Adrenal gland (tissue), 12 donors: ENCODE results near the gene ZBTB49. TPM values are rescaled to one million over a fixed set of nuclear protein-coding genes. Genes with fewer than 3 reads are reported as not detected.
A peak's percentile ranks its signal among the peaks of the same experiment; 100 is the strongest.

ENCODE experiments used
- DNase-seq, 7 donors: peaks; one replicate each; pipeline ENCODE4 v3.0.0-alpha.2; 2019 to 2020
- H3K27ac ChIP-seq, 5 donors: fragments of 200-600 bp; sonication (generic) in 4 of 5; 1 replicate in 3 of 5; 2 replicates in 2 of 5; pipeline versions ENCODE4 v1.5.1 to v1.8.0; 2016 to 2020; ENCODE audit warnings: mild to moderate bottlenecking in 1 of 5
- H3K27me3 ChIP-seq: fragments of 200-600 bp; 2 replicates; pipeline ENCODE4 v1.8.0; 2021
- H3K36me3 ChIP-seq, 2 donors: fragments of 200-600 bp; replicated peaks in 1 of 2; 1 replicate in 1 of 2; 2 replicates in 1 of 2; pipeline versions ENCODE4 v1.5.1 to v1.8.0; 2018 to 2022
- H3K4me1 ChIP-seq, 2 donors: fragments of 200-600 bp; replicated peaks in 1 of 2; 1 replicate in 1 of 2; 2 replicates in 1 of 2; pipeline versions ENCODE4 v1.5.1 to v1.8.0; 2018 to 2021
- H3K4me3 ChIP-seq, 4 donors: fragments of 200-600 bp; sonication (generic) in 3 of 4; one replicate each; pipeline ENCODE4 v1.5.1; 2016 to 2018
- H3K9me3 ChIP-seq, 3 donors: fragments of 200-600 bp; sonication (generic) in 1 of 3; replicated peaks in 1 of 3; 1 replicate in 2 of 3; 2 replicates in 1 of 3; pipeline versions ENCODE4 v1.5.1 to v1.8.0; 2016 to 2021
- POLR2A ChIP-seq, 2 donors: fragments of 450-650 bp; IDR thresholded peaks; one replicate each; pipeline ENCODE4 v1.6.1; 2017; ENCODE audit warnings: antibody characterized with exemption in 2 of 2, mild to moderate bottlenecking in 2 of 2, moderate library complexity in 1 of 2
- WGBS, 4 donors: extraction: QIAGEN DNeasy Blood & Tissue Kit in 2 of 4; methylation state at CpG; one replicate each; pipeline versions ENCODE4 v1.1.5 to v1.1.7; 2013 to 2017; 5-methylcytosine and 5-hydroxymethylcytosine counted together
- intact Hi-C, 2 donors: fragments of 100-400 bp; cut with DNase I; formaldehyde crosslinking; loops; one replicate each; pipeline versions ENCODE4 v1.14.1 to v1.15.0; 2022 to 2023
- polyA plus RNA-seq, 3 donors: library from polyadenylated mRNA; stranded (reverse); fragments of 200-250 nt in 2 of 3; fragments of 350-450 nt in 1 of 3; fragmentation: Illumina TruSeq in 1 of 3; extraction: RNeasy Lipid Tissue Mini Kit (QIAGEN cat#74804) in 1 of 3; gene quantifications; one replicate each; pipeline ENCODE4 v1.2.3, GENCODE V29; 2013 to 2014
- total RNA-seq, 9 donors: library from RNA; depleted of rRNA in 4 of 9; stranded (reverse); fragments of >200 nt in 4 of 9; fragments of 120-200 nt in 1 of 9; fragmentation: NEBNext Ultra II Directional in 1 of 9; extraction: Animal tissue kit (Norgen Biotek cat#: 25700) in 1 of 9; gene quantifications; one replicate each; pipeline versions ENCODE4 v1.1.0 to v1.2.4, GENCODE V29; 2013 to 2023
- TF ChIP-seq, protein P1 (sequence below), 6 experiments: fragments of 450-650 bp in 4 of 6; fragments of 200-600 bp in 2 of 6; sonication (generic) in 1 of 6; IDR thresholded peaks; 1 replicate in 5 of 6; 2 replicates in 1 of 6; pipeline versions ENCODE4 v1.5.1 to v1.8.0; 2016 to 2021; ENCODE audit warnings: antibody characterized with exemption in 6 of 6, mild to moderate bottlenecking in 2 of 6, moderate library complexity in 1 of 6
- donor health status: healthy with polysubstance abuse.
- donor health status: Bipolar disorder and iron deficiency.
- donor health status: DM: yes; HTN: yes; CAD: no.
- donor health status: DM: no; HTN: no; CAD: no.
- donor health status: DM: no; HTN: no; CAD: no.
- donor health status: DM: yes; HTN: yes; CAD: no.

ZBTB49 gene
- total and polyA plus RNA-seq, 12 donors, result 3.3 to 7.2 (median 4.7) TPM

DNA sequence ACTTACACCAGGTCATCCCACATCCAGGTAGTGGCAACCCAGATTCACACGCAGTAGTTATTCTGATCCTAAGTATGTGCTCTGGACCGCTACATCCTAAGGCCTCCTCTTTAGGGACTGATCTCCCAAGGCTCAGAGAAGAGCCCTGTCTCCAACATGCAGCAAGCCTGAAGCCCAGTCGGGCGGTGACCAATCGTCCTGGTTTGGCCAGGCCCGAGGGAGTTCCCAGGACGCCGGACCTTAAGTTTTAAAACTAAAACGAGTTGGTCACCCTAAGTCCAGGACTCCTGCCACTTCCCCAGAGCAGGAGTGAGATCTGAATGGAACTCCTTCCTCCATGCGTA lies 482 bp upstream of the ZBTB49 start:
- Histone ChIP-seq H3K27ac (peak overlapping the region in 4 of 5 donors; percentile 74 to 91 (median 80)), H3K27me3 (no peaks in the 10 kb centered on the region), H3K4me1 (peaks cover 15 to 28% of the 10 kb centered on the region in 2 donors), H3K4me3 (peak overlapping the region in 3 of 4 donors; percentile 58 to 87 (median 67)), H3K36me3 (peaks cover 0 to 7% of the 10 kb centered on the region in 2 donors), H3K9me3 (no peaks in the 10 kb centered on the region)
- TF ChIP-seq POLR2A (IDR thresholded peaks at IDR 0.05), result no peak
- TF ChIP-seq, protein P1, sequence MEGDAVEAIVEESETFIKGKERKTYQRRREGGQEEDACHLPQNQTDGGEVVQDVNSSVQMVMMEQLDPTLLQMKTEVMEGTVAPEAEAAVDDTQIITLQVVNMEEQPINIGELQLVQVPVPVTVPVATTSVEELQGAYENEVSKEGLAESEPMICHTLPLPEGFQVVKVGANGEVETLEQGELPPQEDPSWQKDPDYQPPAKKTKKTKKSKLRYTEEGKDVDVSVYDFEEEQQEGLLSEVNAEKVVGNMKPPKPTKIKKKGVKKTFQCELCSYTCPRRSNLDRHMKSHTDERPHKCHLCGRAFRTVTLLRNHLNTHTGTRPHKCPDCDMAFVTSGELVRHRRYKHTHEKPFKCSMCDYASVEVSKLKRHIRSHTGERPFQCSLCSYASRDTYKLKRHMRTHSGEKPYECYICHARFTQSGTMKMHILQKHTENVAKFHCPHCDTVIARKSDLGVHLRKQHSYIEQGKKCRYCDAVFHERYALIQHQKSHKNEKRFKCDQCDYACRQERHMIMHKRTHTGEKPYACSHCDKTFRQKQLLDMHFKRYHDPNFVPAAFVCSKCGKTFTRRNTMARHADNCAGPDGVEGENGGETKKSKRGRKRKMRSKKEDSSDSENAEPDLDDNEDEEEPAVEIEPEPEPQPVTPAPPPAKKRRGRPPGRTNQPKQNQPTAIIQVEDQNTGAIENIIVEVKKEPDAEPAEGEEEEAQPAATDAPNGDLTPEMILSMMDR (IDR thresholded peaks at IDR 0.05), result no peak
- intact Hi-C loops, result no loop called here
- WGBS, 4 donors, result 0 to 1% (median 0%) methylated on average over 1 to 10 of the region's 10 CpGs
- peak in 2 of 7 donors; percentile 22 to 30 for DNase-seq

DNA sequence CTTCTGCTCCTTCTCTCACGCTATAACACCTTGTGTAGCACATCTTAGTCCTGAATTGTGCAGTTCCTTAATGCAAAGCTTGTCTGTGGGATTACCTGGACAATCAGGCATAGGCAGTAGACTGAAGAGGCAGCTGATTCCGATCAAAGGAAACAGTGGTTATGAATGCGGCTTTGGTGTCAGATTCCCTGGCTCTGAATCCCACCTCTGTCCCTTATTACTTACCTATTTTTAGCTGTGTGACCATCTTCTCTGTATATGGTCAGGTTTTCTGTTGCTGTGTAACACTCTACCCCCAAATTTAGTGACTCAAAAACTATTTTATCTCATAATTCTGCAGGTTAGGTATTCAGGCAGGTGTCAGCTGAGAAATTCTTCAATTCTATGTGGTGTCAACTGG lies 3.2 kb downstream of the ZBTB49 start:
- H3K4me1 ChIP-seq, result peaks cover 15 to 23% of the 10 kb centered on the region in 2 donors
- no peaks in the 10 kb centered on the region for H3K36me3 ChIP-seq
- no peak for DNase-seq
- H3K27me3 ChIP-seq, result no peaks in the 10 kb centered on the region
- H3K27ac ChIP-seq, result no peak overlapping the region
- 96 to 100% (median 98%) methylated on average over 3 of the region's 3 CpGs for WGBS, 4 donors
- no peak overlapping the region for H3K4me3 ChIP-seq
- intact Hi-C loops, result loop anchor here in 1 of 2 donors (5.0 kb wide), 1 partner anchor 41 kb away; no protein-coding TSS in a partner anchor
- no peak for TF ChIP-seq POLR2A (IDR thresholded peaks at IDR 0.05)
- TF ChIP-seq, protein P1 (IDR thresholded peaks at IDR 0.05), result no peak
- no peaks in the 10 kb centered on the region for H3K9me3 ChIP-seq

- peaks cover 0 to 6% of the 10 kb centered on the region in 2 donors for H3K4me1 ChIP-seq
- DNase-seq, result no peak
- H3K27ac ChIP-seq, result no peak overlapping the region
- H3K27me3 ChIP-seq, result no peaks in the 10 kb centered on the region
- no peaks in the 10 kb centered on the region for H3K36me3 ChIP-seq
- no peak for TF ChIP-seq POLR2A (IDR thresholded peaks at IDR 0.05)
- TF ChIP-seq, protein P1 (IDR thresholded peaks at IDR 0.05), result no peak
- no peak overlapping the region for H3K4me3 ChIP-seq
- H3K9me3 ChIP-seq, result no peaks in the 10 kb centered on the region
- intact Hi-C loops, result no loop called here
- 96 to 98% (median 96%) methylated on average over 5 of the region's 5 CpGs for WGBS, 4 donors
These were observed 6.3 kb downstream of the ZBTB49 start for GRCh38 chr4:4296283-4296846.

- Histone ChIP-seq H3K4me1 (no peaks in the 10 kb centered on the region), H3K9me3 (no peaks in the 10 kb centered on the region), H3K36me3 (peaks cover 0 to 18% of the 10 kb centered on the region in 2 donors), H3K4me3 (no peak overlapping the region), H3K27ac (no peak overlapping the region), H3K27me3 (no peaks in the 10 kb centered on the region)
- 90 to 98% (median 94%) methylated on average over 3 of the region's 3 CpGs for WGBS, 4 donors
- intact Hi-C loops, result no loop called here
- TF ChIP-seq, protein P1 (IDR thresholded peaks at IDR 0.05), result no peak
- no peak for TF ChIP-seq POLR2A (IDR thresholded peaks at IDR 0.05)
- DNase-seq, result no peak
These were observed 9.0 kb downstream of the ZBTB49 start for GRCh38 chr4:4299006-4299405.
